ENCODE data around the gene BPIFB6. TPM values are rescaled to one million over a fixed set of nuclear protein-coding genes. Genes with fewer than 3 reads are reported as not detected.

BPIFB6 gene
- total RNA-seq, 1 donor from 2014 or later: not detected

DNA sequence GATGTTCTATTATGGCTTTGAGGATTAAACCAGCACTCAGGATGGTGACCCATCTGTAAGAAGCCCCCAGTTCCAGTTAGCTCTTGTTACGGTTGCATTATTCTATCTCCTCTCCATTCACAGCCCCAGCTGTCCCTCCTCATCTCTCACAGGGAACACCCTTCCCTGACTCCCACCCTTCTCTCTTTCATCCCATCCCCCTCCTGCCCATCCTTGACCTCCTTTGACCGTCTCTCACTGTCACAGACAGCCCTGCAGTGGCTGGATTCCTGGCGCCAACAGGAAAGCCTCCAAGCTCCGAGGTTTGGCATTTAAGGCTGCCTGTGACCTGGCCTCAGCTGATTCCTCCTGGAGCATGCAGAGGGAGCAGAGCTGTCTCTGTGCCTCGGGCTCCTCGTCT, 43.8 kb downstream of the BPIFB6 start:
- FAIRE-seq (no peak), DNase-seq (ENCODE audit: low read depth) (no peak)
- Histone ChIP-seq H3K4me3 (ENCODE audit: low read depth, low read length) (no peak overlapping the region), H3K27me3 (ENCODE audit: control insufficient read depth, insufficient read depth, low read length) (peaks cover 5% of the 10 kb centered on the region), H3K36me3 (ENCODE audit: control insufficient read depth, insufficient read depth, low read length) (no peaks in the 10 kb centered on the region)
- TF ChIP-seq, protein P1, sequence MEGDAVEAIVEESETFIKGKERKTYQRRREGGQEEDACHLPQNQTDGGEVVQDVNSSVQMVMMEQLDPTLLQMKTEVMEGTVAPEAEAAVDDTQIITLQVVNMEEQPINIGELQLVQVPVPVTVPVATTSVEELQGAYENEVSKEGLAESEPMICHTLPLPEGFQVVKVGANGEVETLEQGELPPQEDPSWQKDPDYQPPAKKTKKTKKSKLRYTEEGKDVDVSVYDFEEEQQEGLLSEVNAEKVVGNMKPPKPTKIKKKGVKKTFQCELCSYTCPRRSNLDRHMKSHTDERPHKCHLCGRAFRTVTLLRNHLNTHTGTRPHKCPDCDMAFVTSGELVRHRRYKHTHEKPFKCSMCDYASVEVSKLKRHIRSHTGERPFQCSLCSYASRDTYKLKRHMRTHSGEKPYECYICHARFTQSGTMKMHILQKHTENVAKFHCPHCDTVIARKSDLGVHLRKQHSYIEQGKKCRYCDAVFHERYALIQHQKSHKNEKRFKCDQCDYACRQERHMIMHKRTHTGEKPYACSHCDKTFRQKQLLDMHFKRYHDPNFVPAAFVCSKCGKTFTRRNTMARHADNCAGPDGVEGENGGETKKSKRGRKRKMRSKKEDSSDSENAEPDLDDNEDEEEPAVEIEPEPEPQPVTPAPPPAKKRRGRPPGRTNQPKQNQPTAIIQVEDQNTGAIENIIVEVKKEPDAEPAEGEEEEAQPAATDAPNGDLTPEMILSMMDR (IDR thresholded peaks at IDR 0.05; ENCODE audit: insufficient read depth, low read length, severe bottlenecking): no peak

DNA sequence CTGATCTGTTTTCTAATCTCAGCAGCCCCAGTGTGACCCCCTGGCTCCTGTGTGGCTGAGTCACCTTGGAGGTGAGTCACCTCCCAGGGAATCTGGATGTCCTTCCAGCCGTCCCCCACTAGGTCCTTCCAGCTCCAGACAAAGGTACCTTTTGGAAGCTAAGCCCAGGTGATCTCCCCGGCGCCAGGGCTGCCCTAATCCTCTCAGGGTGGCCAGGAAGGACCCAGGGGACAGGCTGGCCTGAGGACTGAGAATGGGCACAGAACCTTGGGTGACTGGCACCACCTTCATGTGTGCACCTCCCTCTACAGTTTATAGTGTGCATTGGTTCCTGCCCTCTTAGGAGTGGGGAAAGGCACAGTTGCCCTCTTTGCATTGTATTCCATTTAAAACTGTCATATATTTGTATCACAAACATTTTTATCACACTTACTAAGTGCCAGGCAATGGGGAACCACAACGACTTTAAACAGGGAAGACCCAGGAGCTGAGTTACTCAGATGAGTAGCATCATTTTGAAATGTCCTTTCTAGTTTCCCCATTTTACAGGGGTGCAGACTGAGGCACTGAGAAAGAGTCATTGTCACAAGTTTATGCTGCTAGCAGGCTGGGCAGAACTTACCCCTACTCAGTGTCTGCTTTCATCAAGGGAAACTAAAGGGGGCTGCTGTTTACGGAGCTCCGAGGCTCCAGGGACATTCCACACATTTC, 45.4 kb downstream of the BPIFB6 start:
- Histone ChIP-seq H3K4me3 (ENCODE audit: low read depth, low read length) (no peak overlapping the region), H3K36me3 (ENCODE audit: control insufficient read depth, insufficient read depth, low read length) (no peaks in the 10 kb centered on the region), H3K27me3 (ENCODE audit: control insufficient read depth, insufficient read depth, low read length) (peaks cover 5% of the 10 kb centered on the region)
- FAIRE-seq (no peak), DNase-seq (ENCODE audit: low read depth) (peak; percentile 46)
- TF ChIP-seq, protein P1 (IDR thresholded peaks at IDR 0.05; ENCODE audit: insufficient read depth, low read length, severe bottlenecking): peak; percentile 65

DNA sequence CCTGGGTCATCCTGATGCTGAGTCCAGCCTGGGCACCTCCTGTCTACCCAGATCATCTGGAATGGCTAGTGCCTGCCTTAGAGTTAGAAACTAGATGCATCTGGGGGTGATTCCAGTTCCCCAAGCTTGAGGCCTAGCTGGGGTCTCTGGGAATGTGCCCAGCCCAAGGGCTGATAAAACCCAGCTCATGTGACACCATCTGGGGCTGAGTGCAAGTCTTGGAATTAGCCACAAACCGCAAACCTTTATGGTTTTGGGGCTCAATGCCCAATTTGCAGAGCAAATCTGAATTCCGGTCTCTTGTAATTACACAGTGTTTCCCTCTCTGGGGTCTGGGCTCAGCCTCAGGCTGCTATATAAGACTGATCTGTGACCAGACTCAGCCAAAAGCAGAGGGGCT, 47.8 kb downstream of the BPIFB6 start, which contains the start of gene BPIFB4:
Gene BPIFB4 (plus strand): TSS at position 385 of the 400 bp plus-strand sequence. CDS start 1,884 bp downstream, outside the sequence.
- DNase-seq (ENCODE audit: low read depth) (no peak), FAIRE-seq (no peak)
- Histone ChIP-seq H3K4me3 (ENCODE audit: low read depth, low read length) (no peak within 1 kb of the TSS), H3K36me3 (ENCODE audit: control insufficient read depth, insufficient read depth, low read length) (no peaks in the 10 kb centered on the region), H3K27me3 (ENCODE audit: control insufficient read depth, insufficient read depth, low read length) (peaks cover 4% of the 10 kb centered on the region)
- TF ChIP-seq, protein P1 (IDR thresholded peaks at IDR 0.05; ENCODE audit: insufficient read depth, low read length, severe bottlenecking): no peak

DNA sequence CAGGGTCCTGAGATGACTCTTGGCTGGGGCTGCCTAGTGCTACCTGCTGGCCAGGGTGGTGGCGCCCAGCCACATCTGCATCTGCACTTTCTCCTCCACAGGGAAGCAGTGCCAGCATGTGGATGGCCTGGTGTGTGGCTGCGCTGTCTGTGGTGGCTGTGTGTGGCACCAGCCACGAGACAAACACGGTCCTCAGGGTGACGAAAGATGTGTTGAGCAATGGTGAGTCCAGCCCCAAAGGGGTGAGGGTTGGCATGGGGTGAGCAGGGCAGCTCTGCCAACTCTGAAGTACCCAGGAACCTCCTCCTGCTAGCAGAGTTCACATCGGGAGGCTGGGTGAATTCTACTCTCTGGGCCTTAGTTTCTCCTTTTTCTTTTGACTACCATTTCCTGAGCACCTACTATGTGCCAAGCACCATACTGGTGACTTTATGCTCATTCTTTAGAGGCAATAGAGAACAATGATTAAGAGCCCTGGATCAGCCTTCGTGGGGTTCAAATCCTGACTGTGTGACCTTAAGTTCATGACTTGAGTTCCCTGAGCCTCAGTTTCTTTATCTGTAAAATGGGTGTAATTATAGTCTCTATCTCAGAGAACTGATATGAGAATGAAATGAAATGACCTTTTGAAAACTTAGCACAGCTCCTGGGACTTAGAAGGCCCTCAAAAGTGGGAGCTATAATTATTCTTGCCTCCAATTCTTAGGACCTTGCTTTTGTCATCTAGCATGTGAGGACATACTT, 50.1 kb downstream of the BPIFB6 start:
- no peaks in the 10 kb centered on the region for H3K36me3 ChIP-seq (ENCODE audit: control insufficient read depth, insufficient read depth, low read length)
- no peak for DNase-seq (ENCODE audit: low read depth)
- H3K4me3 ChIP-seq (ENCODE audit: low read depth, low read length): no peak overlapping the region
- TF ChIP-seq, protein P1 (IDR thresholded peaks at IDR 0.05; ENCODE audit: insufficient read depth, low read length, severe bottlenecking): no peak
- no peak for FAIRE-seq
- peaks cover 4% of the 10 kb centered on the region for H3K27me3 ChIP-seq (ENCODE audit: control insufficient read depth, insufficient read depth, low read length)

DNA sequence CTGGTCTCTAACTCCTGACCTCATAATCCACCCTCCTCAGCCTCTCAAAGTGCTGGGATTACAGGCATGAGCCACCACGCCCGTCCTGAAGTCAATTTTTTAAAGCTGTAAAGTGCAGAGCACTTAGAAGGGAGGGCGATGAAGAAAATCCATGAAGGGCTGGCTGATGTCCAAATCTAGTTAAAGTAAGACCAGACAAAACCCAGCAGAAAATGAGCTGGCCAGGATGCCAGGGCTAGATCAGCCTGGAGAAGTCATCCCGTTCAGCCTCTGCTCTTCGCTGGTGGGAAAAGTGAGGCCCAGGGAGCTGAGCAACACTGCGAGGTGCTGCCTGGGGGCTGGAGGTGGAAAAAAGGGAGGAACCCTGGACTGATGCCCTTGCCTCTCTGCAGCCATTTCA, 51.1 kb downstream of the BPIFB6 start:
- no peak for FAIRE-seq
- Histone ChIP-seq H3K27me3 (ENCODE audit: control insufficient read depth, insufficient read depth, low read length) (peaks cover 4% of the 10 kb centered on the region), H3K36me3 (ENCODE audit: control insufficient read depth, insufficient read depth, low read length) (no peaks in the 10 kb centered on the region), H3K4me3 (ENCODE audit: low read depth, low read length) (no peak overlapping the region)
- DNase-seq (ENCODE audit: low read depth): no peak
- TF ChIP-seq, protein P1 (IDR thresholded peaks at IDR 0.05; ENCODE audit: insufficient read depth, low read length, severe bottlenecking): no peak
